HepG2 (cell line): ENCODE measurements around the gene CAPN8. TPM values are rescaled to one million over a fixed set of nuclear protein-coding genes. Genes with fewer than 3 reads are reported as not detected.

ENCODE experiments used
- ARID2 ChIP-seq: sonication (generic); formaldehyde crosslinking; IDR thresholded peaks from 2 replicates; pipeline ENCODE4 v1.8.1; 2022; ENCODE audit warnings: mild to moderate bottlenecking, missing genetic modification reagents, borderline replicate concordance
- BRF2 ChIP-seq: sonication (generic); formaldehyde crosslinking; IDR thresholded peaks from 2 replicates; pipeline ENCODE4 v1.8.1; 2022; ENCODE audit warnings: mild to moderate bottlenecking, missing genetic modification reagents
- CREBL2 ChIP-seq: sonication (generic); formaldehyde crosslinking; IDR thresholded peaks from 2 replicates; pipeline ENCODE4 v1.8.1; 2023; ENCODE audit warnings: missing genetic modification reagents, mild to moderate bottlenecking, borderline replicate concordance
- HNF4A ChIP-seq: sonication (generic); formaldehyde crosslinking; IDR thresholded peaks from 2 replicates; pipeline ENCODE4 v1.4.0; 2020; ENCODE audit warnings: missing genetic modification reagents
- HNRNPL ChIP-seq: fragments of 200-400 bp; formaldehyde crosslinking; IDR thresholded peaks from 2 replicates; pipeline ENCODE4 v1.6.1; 2017; ENCODE audit warnings: mild to moderate bottlenecking, low read depth, low read length
- IRF9 ChIP-seq: sonication (generic); formaldehyde crosslinking; IDR thresholded peaks from 2 replicates; pipeline ENCODE4 v1.8.0; 2022; ENCODE audit warnings: missing genetic modification reagents, mild to moderate bottlenecking, borderline replicate concordance
- KMT2A ChIP-seq: sonication (generic); formaldehyde crosslinking; IDR thresholded peaks from 2 replicates; pipeline ENCODE4 v1.4.0; 2020; ENCODE audit warnings: missing genetic modification reagents
- MEIS2 ChIP-seq: sonication (generic); formaldehyde crosslinking; IDR thresholded peaks from 2 replicates; pipeline ENCODE4 v1.9.0; 2021; ENCODE audit warnings: mild to moderate bottlenecking, missing genetic modification reagents
- PHF20 ChIP-seq: sonication (generic); formaldehyde crosslinking; IDR thresholded peaks from 2 replicates; pipeline ENCODE4 v1.5.0; 2020; ENCODE audit warnings: mild to moderate bottlenecking, missing genetic modification reagents
- PRDM4 ChIP-seq: sonication (generic); formaldehyde crosslinking; IDR thresholded peaks from 2 replicates; pipeline ENCODE4 v1.9.0; 2021; ENCODE audit warnings: missing genetic modification reagents, borderline replicate concordance
- RARA ChIP-seq: IDR thresholded peaks from 2 replicates; pipeline ENCODE4 v1.6.1; 2016; ENCODE audit warnings: missing genetic modification reagents, missing compliant biosample characterization
- RBM22 ChIP-seq: fragments of 200-400 bp; formaldehyde crosslinking; optimal IDR thresholded peaks from 2 replicates; pipeline ENCODE3; 2017; ENCODE audit warnings: mild to moderate bottlenecking, low read length, moderate library complexity
- THAP11 ChIP-seq: IDR thresholded peaks from 2 replicates; pipeline ENCODE4 v1.6.1; 2016; ENCODE audit warnings: missing biosample characterization, missing genetic modification reagents
- TOE1 ChIP-seq: sonication (generic); formaldehyde crosslinking; IDR thresholded peaks from 2 replicates; pipeline ENCODE4 v1.4.0; 2020; ENCODE audit warnings: mild to moderate bottlenecking, missing genetic modification reagents
- XRCC5 ChIP-seq: fragments of 200-400 bp; formaldehyde crosslinking; optimal IDR thresholded peaks from 2 replicates; pipeline ENCODE3; 2017; ENCODE audit warnings: mild to moderate bottlenecking, low read length
- ZC3H13 ChIP-seq: sonication (generic); formaldehyde crosslinking; IDR thresholded peaks from 2 replicates; pipeline ENCODE4 v1.8.1; 2023; ENCODE audit warnings: mild to moderate bottlenecking, missing genetic modification reagents, moderate library complexity
- ZFP91 ChIP-seq: sonication (generic); formaldehyde crosslinking; IDR thresholded peaks from 2 replicates; pipeline ENCODE4 v1.9.0; 2022; ENCODE audit warnings: missing genetic modification reagents, mild to moderate bottlenecking, borderline replicate concordance
- ZFY ChIP-seq: sonication (generic); formaldehyde crosslinking; IDR thresholded peaks from 2 replicates; pipeline ENCODE4 v1.4.0; 2020; ENCODE audit warnings: missing genetic modification reagents
- ZNF17 ChIP-seq: sonication (generic); formaldehyde crosslinking; IDR thresholded peaks from 2 replicates; pipeline ENCODE4 v1.5.0; 2020; ENCODE audit warnings: mild to moderate bottlenecking, missing genetic modification reagents
- ZNF414 ChIP-seq: sonication (generic); formaldehyde crosslinking; IDR thresholded peaks from 2 replicates; pipeline ENCODE4 v1.5.0; 2020; ENCODE audit warnings: missing genetic modification reagents
- ZNF691 ChIP-seq: sonication (generic); formaldehyde crosslinking; IDR thresholded peaks from 2 replicates; pipeline ENCODE4 v1.4.0; 2020; ENCODE audit warnings: missing genetic modification reagents, low read depth, mild to moderate bottlenecking, borderline replicate concordance
- ZNF777 ChIP-seq: sonication (generic); formaldehyde crosslinking; IDR thresholded peaks from 2 replicates; pipeline ENCODE4 v1.4.0; 2020; ENCODE audit warnings: missing genetic modification reagents
- ZNF850 ChIP-seq: sonication (generic); formaldehyde crosslinking; conservative IDR thresholded peaks from 2 replicates; pipeline ENCODE4 v1.9.0; 2021; ENCODE audit warnings: mild to moderate bottlenecking, missing genetic modification reagents
- ZSCAN9 ChIP-seq: IDR thresholded peaks from 2 replicates; pipeline ENCODE4 v1.6.1; 2016; ENCODE audit warnings: borderline replicate concordance
- polyA plus RNA-seq, 8 experiments: library from polyadenylated mRNA; depleted of rRNA in 3 of 8; stranded (reverse) in 7 of 8; unstranded in 1 of 8; fragments of >200 nt; fragmentation: Illumina TruSeq in 4 of 8; extraction: Trizol in 4 of 8; gene quantifications; 2 replicates each; pipeline versions ENCODE4 v1.2.1 to v1.2.3, GENCODE V29; 2011 to 2016; ENCODE audit warnings: low read depth in 4 of 8, missing spikeins in 1 of 8, mixed read lengths in 1 of 8; ENCODE audit not compliant: insufficient read depth in 1 of 8
- total RNA-seq, 5 experiments: library from RNA; depleted of rRNA; stranded (reverse); fragments of >200 nt; fragmentation: Illumina TruSeq; extraction: Trizol; gene quantifications; 2 replicates each; pipeline ENCODE4 v1.2.3, GENCODE V29; 2016; ENCODE audit warnings: low read depth in 1 of 5

CAPN8 gene
- total and polyA plus RNA-seq, 2 of the 13 experiments (the other 11 are each of a cell fraction or from before 2014, with no cell fraction given): 0.20 to 0.25 TPM

GRCh38 chr1:223621312-223621734 is 44.2 kb downstream of the CAPN8 start (continued):
- TF ChIP-seq MEIS2 (no peak), CREBL2 (CRISPR knock-in tag) (no peak), XRCC5 (no peak), HNRNPL (no peak), IRF9 (no peak), HNF4A (CRISPR knock-in tag) (peak; percentile 81), RBM22 (no peak), ZFP91 (CRISPR knock-in tag) (no peak), ARID2 (CRISPR knock-in tag) (no peak), PRDM4 (no peak), THAP11 (no peak), TOE1 (CRISPR knock-in tag) (no peak), PHF20 (no peak), RARA (CRISPR knock-in tag) (no peak), ZNF17 (CRISPR knock-in tag) (no peak), BRF2 (CRISPR knock-in tag) (no peak), ZSCAN9 (CRISPR knock-in tag) (no peak), ZC3H13 (no peak), ZNF777 (CRISPR knock-in tag) (no peak), ZNF850 (CRISPR knock-in tag) (no peak), KMT2A (no peak), ZNF414 (no peak), ZFY (CRISPR knock-in tag) (no peak), ZNF691 (no peak)
